ENCODE measurements around the gene SPTB.

- TF ChIP-seq, protein P1, sequence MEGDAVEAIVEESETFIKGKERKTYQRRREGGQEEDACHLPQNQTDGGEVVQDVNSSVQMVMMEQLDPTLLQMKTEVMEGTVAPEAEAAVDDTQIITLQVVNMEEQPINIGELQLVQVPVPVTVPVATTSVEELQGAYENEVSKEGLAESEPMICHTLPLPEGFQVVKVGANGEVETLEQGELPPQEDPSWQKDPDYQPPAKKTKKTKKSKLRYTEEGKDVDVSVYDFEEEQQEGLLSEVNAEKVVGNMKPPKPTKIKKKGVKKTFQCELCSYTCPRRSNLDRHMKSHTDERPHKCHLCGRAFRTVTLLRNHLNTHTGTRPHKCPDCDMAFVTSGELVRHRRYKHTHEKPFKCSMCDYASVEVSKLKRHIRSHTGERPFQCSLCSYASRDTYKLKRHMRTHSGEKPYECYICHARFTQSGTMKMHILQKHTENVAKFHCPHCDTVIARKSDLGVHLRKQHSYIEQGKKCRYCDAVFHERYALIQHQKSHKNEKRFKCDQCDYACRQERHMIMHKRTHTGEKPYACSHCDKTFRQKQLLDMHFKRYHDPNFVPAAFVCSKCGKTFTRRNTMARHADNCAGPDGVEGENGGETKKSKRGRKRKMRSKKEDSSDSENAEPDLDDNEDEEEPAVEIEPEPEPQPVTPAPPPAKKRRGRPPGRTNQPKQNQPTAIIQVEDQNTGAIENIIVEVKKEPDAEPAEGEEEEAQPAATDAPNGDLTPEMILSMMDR (IDR thresholded peaks at IDR 0.05; ENCODE audit: low read depth, low read length), result no peak
- no peak for TF ChIP-seq EZH2phosphoT487 (IDR thresholded peaks at IDR 0.05; ENCODE audit: low read depth)
These were observed 78.7 kb downstream of the SPTB start for GRCh38 chr14:64801046-64801445.
